CD4-positive, alpha-beta T cell treated with Interleukin-6 at 100 ng/mL for 8 hours (primary cell): Measurements from ENCODE around the gene BORCS5.

ENCODE experiments used
- DNase-seq: peaks from one replicate; pipeline ENCODE4 v3.0.0-alpha.2; 2020; ENCODE audit warnings: mixed read lengths, low spot score

Gene BORCS5

DNA sequence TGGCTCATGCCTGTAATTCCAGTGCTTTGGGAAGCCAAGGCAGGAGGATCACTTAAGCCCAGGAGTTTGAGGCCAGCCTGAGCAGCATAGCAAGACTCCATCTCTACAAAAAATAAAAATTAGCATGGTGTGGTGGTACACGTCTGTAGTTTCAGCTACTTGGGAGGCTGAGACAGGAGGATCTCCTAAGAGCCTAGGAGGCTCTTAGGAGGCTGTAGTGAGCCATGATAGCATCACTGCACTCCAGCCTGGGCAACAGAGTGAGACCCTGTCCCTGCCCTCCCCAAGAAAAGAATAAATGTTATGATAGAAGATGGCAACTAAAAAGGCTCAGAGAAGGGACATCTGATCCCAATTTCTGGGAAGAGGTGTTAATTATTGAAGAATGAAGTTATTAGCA is 3.6 kb upstream of the BORCS5 start:
- DNase-seq, result no peak

DNA sequence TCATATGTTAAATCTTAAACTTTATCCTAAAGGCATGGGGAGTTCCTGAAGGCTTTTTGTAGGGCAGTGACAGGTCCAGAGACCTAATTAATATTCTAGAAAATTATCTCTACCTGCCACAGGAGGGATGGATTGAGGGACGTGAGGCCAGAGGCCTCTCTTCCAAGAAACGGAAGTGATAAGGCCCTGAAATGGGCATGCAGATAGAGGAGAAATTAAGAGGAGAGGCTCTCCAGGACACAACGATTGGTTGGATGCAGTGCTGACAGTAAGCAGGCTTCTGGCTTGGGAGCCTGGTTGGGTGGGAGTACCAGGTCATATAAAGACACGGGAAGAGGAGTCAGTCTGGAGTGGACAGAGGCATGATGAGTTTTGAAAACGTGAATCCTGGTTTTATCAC is 3.1 kb upstream of the BORCS5 start:
- no peak for DNase-seq

DNA sequence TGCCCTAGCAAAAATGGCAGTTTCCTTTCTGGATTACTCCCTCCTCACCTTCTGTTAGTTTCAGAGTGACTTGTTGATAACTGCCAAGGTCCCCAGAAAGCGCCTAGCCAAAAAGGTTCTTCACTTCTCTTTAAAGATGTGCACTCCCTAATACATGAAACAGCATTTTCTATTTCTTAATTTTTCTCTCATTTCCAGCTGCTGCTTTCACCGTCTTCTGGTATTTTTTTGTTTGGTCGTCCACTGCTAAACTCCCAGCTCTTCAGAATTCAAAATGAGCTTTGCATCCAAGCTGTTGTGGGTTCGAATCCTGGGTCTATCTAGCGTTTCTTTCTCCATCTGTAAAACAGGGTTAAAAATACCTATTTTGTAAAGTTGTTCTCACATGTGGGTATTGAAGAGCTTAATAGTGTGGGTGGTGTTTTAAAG is 397 bp upstream of the BORCS5 start:
- DNase-seq, result no peak

GRCh38 chr12:12357719-12358461 is 1.0 kb downstream of the BORCS5 start:
- peak; percentile 3 for DNase-seq

- DNase-seq, result no peak
These were observed 1.6 kb downstream of the BORCS5 start for GRCh38 chr12:12358528-12358927.

DNA sequence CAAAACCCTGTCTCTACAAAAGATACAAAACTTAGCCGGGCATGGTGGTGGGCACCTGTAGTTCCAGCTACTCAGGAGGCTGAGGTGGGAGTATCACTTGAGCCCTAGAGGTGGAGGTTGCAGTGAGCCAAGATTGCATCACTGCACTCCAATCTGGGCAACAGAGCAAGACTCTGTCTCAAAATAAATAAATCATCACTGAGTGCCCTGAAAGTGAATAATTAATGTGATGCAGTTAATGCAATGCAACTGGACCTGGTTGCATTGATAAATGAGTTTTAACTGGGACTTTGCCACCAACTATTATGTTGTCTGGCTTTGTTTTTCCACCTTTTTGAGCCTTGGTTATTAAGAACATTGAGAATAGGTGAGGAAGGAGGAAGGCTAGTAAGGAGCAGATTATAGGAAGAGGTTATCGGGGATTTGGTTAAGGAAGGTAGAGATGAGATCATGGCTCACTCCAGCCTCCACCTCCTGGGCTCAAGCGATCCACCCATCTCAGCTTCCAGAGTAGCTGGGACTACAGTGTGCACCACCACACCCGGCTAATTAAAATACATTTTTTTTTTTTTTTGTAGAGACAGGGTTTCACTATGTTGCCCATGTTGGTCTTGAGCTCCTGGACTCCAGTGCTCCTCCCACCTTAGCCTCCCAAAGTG is 8.0 kb downstream of the BORCS5 start:
- DNase-seq, result no peak

DNA sequence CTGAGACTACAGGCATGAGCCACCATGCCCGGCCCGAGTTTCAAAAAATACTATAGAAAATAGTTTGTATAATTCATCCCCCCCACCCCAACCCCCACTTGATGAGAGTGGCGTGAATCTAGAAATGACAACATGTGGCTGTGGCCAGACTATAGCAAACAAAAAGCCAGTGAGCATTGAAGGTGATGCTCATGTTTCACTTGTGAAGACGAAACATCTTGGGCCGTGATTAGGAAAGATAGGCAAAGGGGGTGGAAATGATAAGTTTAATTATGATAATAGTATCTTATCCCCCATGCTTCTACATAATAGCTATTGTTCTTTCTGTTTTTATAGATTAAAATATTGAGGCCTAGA is 8.5 kb downstream of the BORCS5 start:
- no peak for DNase-seq

GRCh38 chr12:12365931-12366431 is 9.1 kb downstream of the BORCS5 start:
- no peak for DNase-seq

DNA sequence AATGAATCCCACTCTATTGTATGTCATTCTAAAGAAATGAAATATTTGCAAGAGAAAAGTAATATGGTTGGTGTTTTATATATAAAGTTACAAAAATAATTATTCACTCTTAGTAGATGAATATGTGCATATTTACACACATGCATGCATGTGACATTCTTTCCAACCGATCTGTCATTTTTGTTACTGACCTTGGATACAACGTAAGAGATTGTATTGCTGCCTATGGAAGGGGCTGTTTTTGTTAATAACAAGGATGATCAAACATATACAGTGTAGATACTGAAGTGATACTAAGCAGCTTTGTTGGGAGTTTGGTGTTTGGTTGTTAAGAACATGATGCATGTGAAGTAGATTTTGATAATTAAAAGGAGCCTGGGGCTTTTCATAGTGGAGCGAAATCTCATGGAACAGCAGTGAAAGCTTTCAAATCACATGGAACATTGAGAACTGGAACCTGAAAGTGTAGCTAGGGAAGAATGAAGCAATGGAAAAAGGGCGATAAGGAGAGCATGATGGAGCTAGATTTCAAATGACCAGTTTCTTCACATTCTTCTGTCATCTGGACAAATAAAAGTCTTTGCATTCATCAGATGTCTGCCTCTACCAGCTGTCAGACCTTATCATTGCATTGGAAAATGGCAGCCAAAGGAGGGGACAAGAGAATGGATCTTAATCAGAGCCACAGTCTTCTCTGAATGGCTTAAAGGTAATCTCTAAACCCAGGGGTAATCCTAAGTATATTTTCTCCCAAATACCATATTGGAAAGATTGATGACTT is 10.0 kb downstream of the BORCS5 start:
- DNase-seq, result no peak

DNA sequence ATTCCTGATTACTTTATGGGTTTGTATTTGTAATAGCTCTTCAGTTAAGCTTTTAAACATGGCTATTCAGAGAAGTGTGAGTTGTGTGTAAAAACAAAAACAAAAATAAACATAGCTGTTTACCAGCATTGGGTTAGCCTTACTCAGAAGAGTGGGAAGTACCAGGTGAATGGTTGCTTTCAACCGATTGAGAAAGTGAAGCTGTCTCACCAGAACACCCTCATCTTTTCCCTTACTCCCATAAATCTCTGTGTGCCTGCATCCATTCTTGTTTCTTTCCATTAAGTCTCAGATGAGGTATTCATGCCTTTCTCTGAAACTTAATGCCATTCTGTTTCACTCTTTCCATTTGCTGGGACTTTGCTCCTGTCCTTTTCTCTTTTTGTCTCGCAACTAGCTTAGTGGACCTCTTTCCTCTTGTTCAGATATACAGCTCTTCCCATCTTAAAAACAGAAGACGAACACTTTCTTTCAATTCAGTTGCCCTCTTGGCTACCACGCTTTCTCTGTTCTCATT is 10.7 kb downstream of the BORCS5 start:
- no peak for DNase-seq

DNA sequence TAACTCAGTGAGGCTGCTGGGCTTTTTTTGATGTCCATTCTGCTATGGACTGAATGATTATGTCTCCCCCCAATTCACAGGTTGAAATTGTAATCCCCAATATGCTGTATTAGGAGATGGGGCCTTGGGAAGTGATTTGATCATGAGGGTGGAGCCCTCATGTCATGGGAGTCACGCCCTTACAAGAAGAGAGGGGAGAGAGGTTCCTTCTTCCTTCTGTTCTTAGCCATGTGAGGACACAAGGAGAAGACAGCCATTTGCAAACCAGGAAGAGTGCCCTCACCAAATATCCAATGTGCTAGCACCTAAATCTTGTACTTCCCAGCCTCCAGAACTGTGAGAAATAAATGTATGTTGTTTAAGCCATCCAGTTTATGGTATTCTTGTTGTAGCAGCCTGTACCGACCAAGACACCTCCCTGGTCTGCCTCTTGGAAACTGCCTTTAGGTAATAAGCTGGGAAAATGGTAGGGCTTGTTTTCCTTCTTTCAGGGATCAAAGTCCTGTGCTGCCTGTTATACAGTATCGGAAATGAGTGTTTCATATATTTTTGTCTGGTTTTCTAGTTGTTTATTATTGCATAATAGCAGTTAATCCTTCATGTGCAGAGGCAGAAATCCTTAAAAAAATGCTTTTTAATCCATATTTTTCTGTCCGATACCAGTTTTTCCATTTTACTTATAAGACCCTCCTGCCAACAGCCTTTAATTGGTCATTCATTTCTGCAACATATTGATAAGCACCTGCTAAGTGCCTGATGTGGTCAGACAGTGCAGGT is 16.3 kb downstream of the BORCS5 start:
- no peak for DNase-seq

DNA sequence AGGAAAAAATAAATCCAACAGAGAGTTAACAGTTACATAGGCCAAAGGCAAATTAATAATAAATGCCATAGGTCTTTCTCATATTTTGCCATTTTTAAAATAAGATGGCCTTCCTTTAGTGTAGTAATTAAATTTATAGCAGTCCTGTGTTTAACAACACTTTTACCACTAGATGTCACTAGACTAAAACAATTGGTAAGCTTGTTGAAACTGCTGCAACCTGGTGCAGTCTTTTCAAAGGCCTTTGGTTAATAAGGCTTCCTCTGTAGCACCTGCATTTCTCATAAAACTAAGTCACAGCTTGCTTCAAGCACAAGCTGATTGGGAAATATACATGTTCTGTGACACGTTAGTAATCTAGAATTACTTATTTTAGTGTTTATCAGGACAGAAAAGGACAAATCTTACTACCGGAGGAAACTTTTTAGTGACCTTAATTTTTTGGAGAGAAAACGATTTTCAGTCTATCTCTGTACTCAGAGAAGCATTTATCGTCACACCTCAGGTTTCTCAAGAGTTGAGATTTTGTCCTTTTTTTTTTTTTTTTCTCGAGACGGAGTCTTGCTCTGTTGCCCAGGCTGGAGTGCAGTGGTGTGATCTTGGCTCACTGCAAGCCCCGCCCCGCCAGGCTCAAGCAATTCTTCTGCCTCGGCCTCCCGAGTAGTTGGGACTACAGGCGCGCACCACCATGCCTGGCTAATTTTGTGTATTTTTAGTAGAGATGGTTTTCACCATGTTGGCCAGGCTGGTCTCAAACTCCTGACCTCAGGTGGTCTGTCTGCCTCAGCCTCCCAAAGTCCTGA is 20.0 kb downstream of the BORCS5 start:
- DNase-seq, result peak; percentile 78

- DNase-seq, result peak; percentile 27
These were observed 21.7 kb downstream of the BORCS5 start for GRCh38 chr12:12378616-12379015.

GRCh38 chr12:12379831-12380730 is 23.2 kb downstream of the BORCS5 start:
- DNase-seq, result peak; percentile 67

DNA sequence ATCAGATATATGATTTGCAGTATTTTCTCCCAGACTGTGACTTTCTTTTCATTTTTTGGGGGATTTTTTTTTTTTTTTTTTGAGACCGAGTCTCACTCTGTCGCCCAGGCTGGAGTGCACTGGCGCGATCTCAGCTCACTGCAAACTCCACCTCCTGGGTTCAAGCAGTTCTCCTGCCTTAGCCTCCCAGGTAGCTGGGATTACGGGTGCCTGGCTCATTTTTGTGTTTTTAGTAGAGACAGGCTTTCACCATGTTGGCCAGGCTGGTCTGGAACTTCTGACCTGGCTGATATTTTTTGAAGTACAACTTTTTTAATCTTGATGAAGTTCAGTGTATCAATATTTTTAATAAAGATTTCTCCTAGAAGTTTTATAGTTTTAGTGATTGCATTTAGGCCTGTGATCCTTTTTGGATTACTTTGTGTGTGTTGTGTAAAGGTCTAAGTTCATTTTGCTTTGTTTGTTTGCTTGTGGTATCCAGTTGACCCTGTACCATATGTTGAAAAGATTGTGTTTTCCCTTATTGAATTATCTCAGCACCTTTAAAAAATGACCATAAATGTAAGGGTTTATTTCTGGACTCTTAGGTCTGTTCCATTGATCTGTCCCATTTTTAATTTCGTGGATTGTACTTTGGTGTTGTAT is 24.2 kb downstream of the BORCS5 start:
- DNase-seq, result no peak

DNA sequence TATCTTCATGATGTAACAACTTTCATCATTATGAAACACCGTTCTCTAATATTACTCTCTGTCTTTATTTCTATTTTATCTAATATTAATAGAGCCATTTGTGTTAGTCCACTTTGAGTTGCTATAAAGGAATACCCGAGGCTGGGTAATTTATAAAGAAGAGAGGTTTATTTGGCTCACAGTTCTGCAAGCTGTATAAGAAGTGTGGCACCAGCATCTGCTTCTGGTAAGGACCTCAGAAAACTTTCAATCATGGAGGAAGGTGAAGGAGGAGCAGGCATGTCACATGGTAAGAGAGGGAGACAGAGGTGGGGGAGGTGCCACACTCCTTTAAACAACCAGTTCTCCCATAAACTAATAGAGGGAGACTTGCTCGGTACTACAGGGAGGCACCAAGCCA is 25.1 kb downstream of the BORCS5 start:
- DNase-seq, result no peak

DNA sequence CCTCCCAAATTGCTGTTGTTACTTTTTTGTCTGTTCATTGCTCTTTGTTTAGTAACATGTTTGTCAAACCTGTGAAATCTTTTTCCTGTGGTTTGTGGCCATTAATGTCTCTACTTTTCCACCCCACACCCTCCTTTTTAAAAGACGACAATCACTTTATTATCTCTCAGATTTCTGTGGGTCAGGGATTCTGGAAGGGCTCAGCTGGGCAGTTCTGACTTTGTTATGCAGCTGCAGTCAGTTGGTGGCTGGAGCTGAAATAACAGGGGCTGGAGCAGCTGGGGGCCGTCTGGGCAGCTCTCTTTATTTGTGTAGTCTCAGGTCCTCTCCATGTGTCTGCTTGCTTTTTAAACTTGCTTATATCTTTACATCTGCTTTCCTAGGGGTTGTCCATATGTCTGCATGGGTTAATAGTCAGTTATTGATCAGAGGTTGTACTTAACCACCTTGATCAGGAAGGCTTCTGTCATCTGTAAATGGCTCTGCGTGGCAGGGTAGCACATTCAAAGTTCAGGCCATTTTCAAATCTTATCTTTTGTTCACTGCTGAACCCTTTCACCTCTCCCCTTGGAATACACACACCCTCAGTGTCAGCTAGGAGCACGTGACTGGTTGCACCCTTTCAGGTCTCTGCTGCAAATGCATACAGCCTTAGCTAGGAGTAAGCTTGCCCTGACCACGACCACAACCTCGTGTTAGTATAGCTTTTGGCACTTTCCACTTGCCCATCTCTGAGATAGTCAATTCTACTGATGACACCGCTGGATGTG is 27.9 kb downstream of the BORCS5 start:
- DNase-seq, result peak; percentile 38

DNA sequence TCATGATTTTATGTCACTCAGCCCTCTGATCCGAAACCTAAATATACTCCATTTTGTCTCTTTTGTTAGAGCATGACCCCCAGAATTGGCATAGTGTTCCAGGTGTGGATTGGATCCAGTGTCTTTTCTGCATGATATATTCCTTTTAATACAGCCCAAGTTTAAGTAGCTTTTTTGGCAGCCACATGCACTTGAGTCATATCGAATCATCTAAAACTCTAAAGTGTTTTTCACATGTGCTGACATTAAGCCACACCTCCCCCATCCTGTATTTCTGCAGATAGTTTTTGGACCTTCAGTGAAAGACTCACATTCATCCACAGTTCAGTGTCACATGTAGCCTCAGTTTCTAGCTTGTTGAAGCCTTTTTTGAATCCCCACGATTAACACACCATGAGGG is 30.6 kb downstream of the BORCS5 start:
- DNase-seq, result peak; percentile 35

GRCh38 chr12:12392413-12392812 is 35.5 kb downstream of the BORCS5 start:
- no peak for DNase-seq
